PFSK-1 (cell line): Measurements from ENCODE around the gene CNTNAP5.

Source experiments
- FOXP2 ChIP-seq: optimal IDR thresholded peaks from 2 replicates; pipeline ENCODE3; 2011; ENCODE audit warnings: borderline replicate concordance, control low read depth, inconsistent platforms; ENCODE audit not compliant: insufficient read depth; ENCODE audit errors: extremely low read length, extremely low read depth
- POLR2AphosphoS5 ChIP-seq: IDR thresholded peaks from 2 replicates; pipeline ENCODE4 v1.6.1; 2012; ENCODE audit warnings: low read depth, mild to moderate bottlenecking, control low read depth, low read length, moderate library complexity
- SIN3A ChIP-seq: IDR thresholded peaks from 2 replicates; pipeline ENCODE4 v1.6.1; 2012; ENCODE audit warnings: mild to moderate bottlenecking, low read length, moderate library complexity, borderline replicate concordance; ENCODE audit not compliant: insufficient read depth
- TAF1 ChIP-seq: IDR thresholded peaks from 2 replicates; pipeline ENCODE4 v1.6.1; 2012; ENCODE audit warnings: low read length, control low read depth, borderline replicate concordance; ENCODE audit not compliant: insufficient read depth
- TF ChIP-seq, protein P1 (sequence below), 2 experiments: IDR thresholded peaks; 2 replicates each; pipeline versions ENCODE4 v1.6.1 to v1.8.0; 2011 to 2012; ENCODE audit warnings: low read depth in 2 of 2, low read length in 2 of 2, control low read depth in 1 of 2, inconsistent platforms in 1 of 2, mild to moderate bottlenecking in 1 of 2, moderate library complexity in 1 of 2; ENCODE audit not compliant: insufficient read depth in 1 of 2

DNA sequence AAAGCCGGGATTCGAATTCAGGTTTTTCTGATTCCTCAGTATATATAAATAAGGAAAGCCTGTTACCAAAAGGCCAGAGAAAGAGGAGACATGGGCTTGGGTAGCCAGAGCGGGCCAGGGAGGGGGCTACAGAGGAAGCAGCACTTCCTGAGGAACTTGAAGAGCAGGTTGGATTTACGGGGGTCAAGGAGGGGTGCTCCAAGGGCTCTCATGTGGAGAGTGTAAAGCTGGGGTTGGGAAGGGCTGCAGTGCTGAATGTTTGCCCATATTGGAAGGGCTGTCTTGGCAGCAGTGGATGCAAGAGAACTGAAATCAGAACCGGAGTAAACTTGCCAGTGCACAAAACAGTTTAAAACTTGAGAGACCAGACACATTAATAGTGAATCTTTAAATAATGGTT is 511.5 kb downstream of the CNTNAP5 start:
- TF ChIP-seq SIN3A, result no peak
- TF ChIP-seq POLR2AphosphoS5, result no peak
- TF ChIP-seq, protein P1, sequence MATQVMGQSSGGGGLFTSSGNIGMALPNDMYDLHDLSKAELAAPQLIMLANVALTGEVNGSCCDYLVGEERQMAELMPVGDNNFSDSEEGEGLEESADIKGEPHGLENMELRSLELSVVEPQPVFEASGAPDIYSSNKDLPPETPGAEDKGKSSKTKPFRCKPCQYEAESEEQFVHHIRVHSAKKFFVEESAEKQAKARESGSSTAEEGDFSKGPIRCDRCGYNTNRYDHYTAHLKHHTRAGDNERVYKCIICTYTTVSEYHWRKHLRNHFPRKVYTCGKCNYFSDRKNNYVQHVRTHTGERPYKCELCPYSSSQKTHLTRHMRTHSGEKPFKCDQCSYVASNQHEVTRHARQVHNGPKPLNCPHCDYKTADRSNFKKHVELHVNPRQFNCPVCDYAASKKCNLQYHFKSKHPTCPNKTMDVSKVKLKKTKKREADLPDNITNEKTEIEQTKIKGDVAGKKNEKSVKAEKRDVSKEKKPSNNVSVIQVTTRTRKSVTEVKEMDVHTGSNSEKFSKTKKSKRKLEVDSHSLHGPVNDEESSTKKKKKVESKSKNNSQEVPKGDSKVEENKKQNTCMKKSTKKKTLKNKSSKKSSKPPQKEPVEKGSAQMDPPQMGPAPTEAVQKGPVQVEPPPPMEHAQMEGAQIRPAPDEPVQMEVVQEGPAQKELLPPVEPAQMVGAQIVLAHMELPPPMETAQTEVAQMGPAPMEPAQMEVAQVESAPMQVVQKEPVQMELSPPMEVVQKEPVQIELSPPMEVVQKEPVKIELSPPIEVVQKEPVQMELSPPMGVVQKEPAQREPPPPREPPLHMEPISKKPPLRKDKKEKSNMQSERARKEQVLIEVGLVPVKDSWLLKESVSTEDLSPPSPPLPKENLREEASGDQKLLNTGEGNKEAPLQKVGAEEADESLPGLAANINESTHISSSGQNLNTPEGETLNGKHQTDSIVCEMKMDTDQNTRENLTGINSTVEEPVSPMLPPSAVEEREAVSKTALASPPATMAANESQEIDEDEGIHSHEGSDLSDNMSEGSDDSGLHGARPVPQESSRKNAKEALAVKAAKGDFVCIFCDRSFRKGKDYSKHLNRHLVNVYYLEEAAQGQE (IDR thresholded peaks at IDR 0.05; ENCODE audit: insufficient read depth in 1 of 2, low read depth in 2 of 2, low read length in 2 of 2), result no peak
- TF ChIP-seq TAF1, result no peak
- no peak for TF ChIP-seq FOXP2
